Left ventricle myocardium superior (tissue), 1 donor: ENCODE results near the gene SLC16A4. TPM values are rescaled to one million over a fixed set of nuclear protein-coding genes. Genes with fewer than 3 reads are reported as not detected.

Experiments
- total RNA-seq: library from RNA; stranded (reverse); fragmentation: NEBNext Ultra II Directional; extraction: Animal tissue kit (Norgen Biotek cat#: 25700); gene quantifications from one replicate; pipeline ENCODE4 v1.2.1, GENCODE V29; 2021
- donor health status: DM: no; HTN: yes; CAD: no; lungs with severe emphysema.

The SLC16A4 gene
- total RNA-seq, 1 donor from 2014 or later: 2.1 TPM

Other genes with a start within 250 kb of the SLC16A4 start
- not detected for gene SLC6A17, start 240.5 kb downstream of the SLC16A4 start, total RNA-seq
- 4.7 TPM for gene KCNC4, start 180.7 kb downstream of the SLC16A4 start, total RNA-seq
- 14.1 TPM for gene RBM15, start 51.6 kb downstream of the SLC16A4 start, total RNA-seq
- 265 TPM for gene LAMTOR5, start 16.7 kb upstream of the SLC16A4 start, total RNA-seq
- not detected for gene PROK1, start 60.1 kb upstream of the SLC16A4 start, total RNA-seq
- not detected for gene KCNA10, start 128.1 kb upstream of the SLC16A4 start, total RNA-seq
- 0.64 TPM for gene KCNA2, start 215.3 kb upstream of the SLC16A4 start, total RNA-seq